LNCAP (cell line): ENCODE measurements around the gene AKR1B15.

Experiments
- CTCF ChIP-seq: fragments of 450-650 bp; IDR thresholded peaks from 2 replicates; pipeline ENCODE4 v1.5.1; 2017; ENCODE audit warnings: mild to moderate bottlenecking

The AKR1B15 gene

GRCh38 chr7:134565643-134566136 is 16.8 kb downstream of the AKR1B15 start:
- no peak for TF ChIP-seq CTCF

DNA sequence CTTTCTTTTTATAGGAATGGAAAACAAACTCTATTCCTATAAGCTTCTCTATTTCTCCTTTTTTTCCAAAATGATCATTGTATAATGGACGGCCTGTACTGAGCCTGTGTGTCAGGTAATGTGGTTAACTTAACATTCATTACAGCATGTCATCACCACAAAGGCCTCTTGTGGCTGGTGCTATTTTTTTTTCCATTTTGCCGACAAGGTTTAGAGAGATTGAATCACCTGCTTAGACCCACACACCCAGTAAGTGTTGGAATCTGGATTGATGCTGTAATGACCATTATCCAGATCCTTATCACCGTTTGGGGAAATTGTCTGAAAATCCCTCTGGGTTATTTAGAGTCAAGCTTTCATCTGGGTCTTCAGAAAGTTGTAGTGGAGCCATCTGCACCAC is 18.5 kb downstream of the AKR1B15 start:
- TF ChIP-seq CTCF: no peak

GRCh38 chr7:134571101-134571500 is 22.2 kb downstream of the AKR1B15 start:
- TF ChIP-seq CTCF: no peak

- no peak for TF ChIP-seq CTCF
These were observed 23.0 kb downstream of the AKR1B15 start for GRCh38 chr7:134571746-134572461.

GRCh38 chr7:134574322-134574721 is 25.4 kb downstream of the AKR1B15 start:
- TF ChIP-seq CTCF: no peak

- TF ChIP-seq CTCF: no peak
These were observed 35.4 kb downstream of the AKR1B15 start for GRCh38 chr7:134584290-134584689.

DNA sequence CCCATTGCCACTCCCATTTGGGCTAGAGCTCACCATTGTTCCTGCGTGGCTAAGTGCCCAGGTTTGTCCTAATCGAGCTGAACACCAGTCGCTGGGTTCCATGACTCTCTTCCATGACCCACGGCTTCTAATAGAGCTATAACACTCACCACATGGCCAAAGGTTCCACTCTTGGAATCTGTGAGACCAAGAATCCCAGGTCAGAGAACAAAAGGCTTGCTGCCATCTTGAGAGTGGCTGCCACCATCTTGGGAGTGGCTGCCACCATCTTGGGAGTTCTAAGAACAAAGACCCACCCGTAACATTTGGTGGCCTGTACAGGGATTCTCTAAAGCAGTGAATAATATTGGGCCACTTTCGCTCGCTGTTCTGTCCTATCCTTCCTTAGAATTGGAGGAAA is 37.0 kb downstream of the AKR1B15 start:
- TF ChIP-seq CTCF: no peak

GRCh38 chr7:134587750-134588149 is 38.8 kb downstream of the AKR1B15 start:
- no peak for TF ChIP-seq CTCF
